AG09309 (cell line): ENCODE results near the gene SH2D5.
A peak's percentile ranks its signal among the peaks of the same experiment; 100 is the strongest.

ENCODE experiments used
- DNase-seq: peaks from one replicate; pipeline ENCODE4 v3.0.0-alpha.2; 2010; ENCODE audit warnings: low read depth
- H3K4me3 ChIP-seq: 2 replicates; pipeline ENCODE4 v1.5.1; 2011; ENCODE audit warnings: mild to moderate bottlenecking, low read depth, low read length, moderate library complexity; ENCODE audit not compliant: control insufficient read depth
- TF ChIP-seq, protein P1 (sequence below): IDR thresholded peaks from 2 replicates; pipeline ENCODE4 v1.5.1; 2011; ENCODE audit warnings: mild to moderate bottlenecking, low read depth, low read length, inconsistent platforms; ENCODE audit not compliant: insufficient read depth, control insufficient read depth; ENCODE audit errors: missing control alignments

Gene SH2D5

DNA sequence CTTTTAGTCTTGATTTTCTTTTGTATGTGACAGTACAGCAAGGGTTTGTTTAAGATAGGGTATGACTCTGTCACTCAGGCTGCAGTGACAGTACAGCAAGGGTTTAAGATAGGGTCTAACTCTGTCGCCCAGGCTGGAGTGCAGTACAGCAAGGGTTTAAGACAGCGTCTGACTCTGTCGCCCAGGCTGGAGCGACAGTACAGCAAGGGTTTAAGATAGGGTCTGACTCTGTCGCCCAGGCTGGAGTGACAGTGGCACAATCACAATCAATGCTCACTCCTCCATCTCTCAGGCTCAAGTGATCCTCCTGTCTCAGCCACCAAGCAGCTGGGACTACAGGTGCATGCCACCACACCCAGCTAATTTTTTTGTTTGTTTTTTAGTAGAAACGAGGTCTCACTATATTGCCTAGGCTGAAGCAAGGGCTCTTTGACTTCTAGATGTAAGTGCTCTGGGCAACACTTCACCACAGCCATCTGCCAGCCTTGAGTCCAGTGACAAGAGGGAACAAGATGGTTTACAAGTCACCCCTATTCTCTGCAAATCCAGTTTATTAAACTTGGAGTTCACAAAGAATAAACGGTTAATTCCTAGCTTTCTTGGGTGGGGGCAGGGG, 965 bp upstream of the SH2D5 start:
- TF ChIP-seq, protein P1, sequence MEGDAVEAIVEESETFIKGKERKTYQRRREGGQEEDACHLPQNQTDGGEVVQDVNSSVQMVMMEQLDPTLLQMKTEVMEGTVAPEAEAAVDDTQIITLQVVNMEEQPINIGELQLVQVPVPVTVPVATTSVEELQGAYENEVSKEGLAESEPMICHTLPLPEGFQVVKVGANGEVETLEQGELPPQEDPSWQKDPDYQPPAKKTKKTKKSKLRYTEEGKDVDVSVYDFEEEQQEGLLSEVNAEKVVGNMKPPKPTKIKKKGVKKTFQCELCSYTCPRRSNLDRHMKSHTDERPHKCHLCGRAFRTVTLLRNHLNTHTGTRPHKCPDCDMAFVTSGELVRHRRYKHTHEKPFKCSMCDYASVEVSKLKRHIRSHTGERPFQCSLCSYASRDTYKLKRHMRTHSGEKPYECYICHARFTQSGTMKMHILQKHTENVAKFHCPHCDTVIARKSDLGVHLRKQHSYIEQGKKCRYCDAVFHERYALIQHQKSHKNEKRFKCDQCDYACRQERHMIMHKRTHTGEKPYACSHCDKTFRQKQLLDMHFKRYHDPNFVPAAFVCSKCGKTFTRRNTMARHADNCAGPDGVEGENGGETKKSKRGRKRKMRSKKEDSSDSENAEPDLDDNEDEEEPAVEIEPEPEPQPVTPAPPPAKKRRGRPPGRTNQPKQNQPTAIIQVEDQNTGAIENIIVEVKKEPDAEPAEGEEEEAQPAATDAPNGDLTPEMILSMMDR: no peak
- no peak overlapping the region for H3K4me3 ChIP-seq
- no peak for DNase-seq

DNA sequence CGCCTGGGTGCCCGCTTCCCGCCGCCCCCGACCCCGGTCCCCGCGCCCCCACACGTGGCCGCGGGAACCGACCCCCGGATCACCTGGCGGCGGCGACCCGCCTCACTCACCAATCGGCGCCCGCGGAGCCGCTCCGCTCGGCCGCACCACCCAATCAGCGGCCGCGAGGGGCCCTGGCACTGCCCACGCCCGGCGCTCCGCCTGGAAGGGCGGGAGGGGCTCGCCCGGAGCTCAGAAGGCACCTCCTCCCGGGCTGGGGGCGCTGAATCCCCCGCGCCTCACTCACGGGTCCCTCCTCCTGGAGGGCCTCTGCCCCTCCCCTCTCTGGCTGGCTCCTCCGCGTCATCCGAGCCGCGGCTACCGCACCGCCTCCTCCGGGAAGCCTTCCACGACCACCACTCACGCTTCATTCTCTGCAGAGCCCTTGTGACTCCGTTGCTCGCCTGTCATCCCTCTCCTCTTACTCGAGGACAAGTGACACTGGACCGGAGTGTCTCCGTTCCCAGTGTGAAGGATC, 374 bp downstream of the SH2D5 start:
- DNase-seq: no peak
- H3K4me3 ChIP-seq: peak overlapping the region; percentile 61
- TF ChIP-seq, protein P1: no peak

DNA sequence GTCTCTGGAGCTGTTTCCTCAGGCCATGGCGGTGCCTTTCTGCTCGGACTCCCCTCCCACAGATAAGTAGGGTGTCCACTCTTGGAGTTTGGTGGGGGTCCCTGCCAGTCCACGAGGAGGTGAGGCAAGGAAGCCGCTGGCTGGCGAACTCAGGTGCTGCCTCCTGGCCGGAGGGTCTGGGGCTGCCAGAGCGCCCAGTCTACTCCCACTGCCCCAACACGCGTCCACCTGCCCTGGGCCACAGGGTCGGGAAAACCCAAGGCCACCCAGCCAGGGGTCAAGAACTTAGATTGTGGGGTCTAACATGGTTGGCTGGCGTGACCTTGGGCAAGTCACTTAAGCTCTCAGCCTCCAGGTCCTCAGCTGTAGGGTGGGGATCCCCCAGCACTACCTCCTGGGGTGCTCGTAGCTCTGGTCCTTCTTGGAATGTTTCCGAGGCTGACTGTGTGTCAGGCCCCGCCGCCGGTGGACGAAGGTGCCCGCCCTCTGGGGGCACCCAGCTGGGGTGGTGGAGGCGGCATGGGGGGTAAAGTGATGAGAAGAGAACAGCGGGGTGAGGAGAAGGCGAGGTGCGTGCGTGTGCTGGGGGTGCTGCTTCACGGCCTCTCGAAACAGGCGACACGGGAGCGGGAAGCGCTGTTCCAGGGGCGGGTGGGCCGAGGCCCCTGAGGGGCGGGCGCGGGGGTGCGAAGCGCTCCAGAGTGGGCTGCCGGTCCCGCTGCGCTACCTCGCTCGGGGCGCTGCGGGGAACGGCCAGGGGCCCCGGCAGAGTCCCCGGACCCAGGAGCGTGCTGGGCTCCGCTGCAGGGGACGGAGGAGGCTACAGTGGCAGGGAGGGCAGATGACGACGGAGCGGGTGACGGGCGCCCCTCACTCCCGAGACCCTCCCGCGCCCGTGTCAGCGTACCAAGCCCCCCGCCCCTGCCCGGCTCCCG, 1.2 kb downstream of the SH2D5 start:
- H3K4me3 ChIP-seq: peak overlapping the region; percentile 61
- DNase-seq: no peak
- TF ChIP-seq, protein P1: no peak

DNA sequence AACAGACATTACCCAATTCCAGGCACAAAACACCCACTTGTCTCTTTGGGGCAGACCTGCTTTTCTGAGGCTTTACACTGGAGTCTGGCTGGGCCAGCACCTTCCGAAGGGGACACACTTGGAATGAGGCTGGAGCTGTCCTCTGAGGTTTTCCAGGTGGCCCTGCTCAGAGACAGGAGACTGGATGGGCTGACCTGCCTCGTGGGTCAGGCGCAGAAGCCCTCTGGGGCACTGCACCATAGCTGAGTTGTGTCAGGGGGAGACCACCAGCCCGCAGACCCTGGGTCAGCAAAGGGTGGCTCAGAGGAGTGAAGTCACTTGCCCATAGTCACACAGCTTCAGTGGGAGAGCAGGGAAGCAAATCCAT, 1.8 kb downstream of the SH2D5 start:
- DNase-seq: no peak
- TF ChIP-seq, protein P1: no peak
- H3K4me3 ChIP-seq: no peak overlapping the region

DNA sequence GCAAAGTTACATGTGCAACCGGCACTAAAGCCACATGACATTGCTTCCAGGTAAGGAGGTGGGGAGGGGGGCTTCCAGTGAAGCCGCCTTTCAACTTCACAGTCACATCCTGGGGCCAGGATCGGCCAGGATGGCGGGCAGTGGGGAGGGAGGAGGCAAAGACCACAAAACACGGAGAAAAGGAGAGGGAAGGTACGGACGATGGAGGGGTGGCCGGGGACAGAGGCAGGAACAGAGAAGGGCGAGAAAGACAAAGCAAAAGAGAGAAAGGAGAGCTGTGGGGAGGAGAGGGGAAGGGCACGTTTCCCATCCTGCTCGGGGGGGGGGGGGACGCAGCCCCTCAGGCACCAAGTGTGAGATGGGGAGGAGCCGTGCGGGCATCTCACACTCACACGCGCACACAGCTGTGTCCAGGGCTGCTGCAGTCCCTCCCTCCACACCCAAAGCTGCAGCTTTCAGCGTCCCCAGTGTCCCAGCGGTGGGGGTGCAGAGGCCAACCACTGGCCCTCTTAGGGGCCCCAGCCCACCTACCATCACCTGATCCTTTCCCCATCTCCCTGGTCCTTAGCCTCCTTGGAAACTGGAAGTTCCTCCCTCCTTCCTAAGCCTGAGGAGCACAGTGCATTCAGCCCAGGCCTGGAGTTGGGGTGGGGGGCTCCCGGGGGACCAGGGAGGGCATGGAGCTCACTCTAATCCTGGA, 2.4 kb downstream of the SH2D5 start:
- no peak overlapping the region for H3K4me3 ChIP-seq
- no peak for DNase-seq
- TF ChIP-seq, protein P1: no peak

DNA sequence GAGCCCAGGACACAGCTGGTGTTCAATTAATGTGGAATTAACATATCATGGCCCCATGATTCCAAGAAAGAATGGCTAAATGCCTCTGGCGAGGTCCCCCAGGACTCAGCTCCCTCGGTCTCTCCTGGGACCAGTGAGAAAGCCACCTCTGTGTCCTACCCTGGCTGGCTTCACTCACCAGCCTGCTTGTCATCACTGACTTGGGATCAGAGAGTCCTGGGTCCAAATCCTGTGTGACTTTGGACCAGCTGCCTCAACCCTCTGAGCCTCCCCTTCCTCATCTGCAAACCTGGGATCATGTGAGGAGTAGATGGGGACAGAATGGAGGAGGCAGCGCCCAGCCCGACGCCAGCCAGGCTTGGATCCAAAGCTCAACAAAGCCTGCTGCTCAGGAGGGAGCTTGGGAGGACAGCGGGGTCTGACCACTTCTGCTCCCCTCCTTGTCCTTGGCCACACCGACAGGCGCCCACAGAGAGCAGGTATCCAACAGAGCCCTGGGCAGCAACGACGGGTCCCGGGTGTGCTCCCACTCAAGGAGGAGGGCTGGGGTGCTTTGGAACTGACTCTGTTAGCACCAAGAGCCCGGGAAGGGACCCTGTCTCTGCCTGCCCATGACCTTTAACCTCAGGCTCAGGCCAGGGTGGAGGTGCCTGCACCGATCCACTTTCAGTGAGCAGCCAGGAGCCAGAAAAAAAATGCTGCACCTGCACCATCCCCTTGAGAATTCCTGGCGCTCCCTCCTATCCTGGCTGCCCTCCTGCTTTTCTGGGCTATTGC, 3.2 kb downstream of the SH2D5 start:
- TF ChIP-seq, protein P1: no peak
- DNase-seq: no peak
- H3K4me3 ChIP-seq: no peak overlapping the region
